AG10803 (cell line): ENCODE measurements around the gene DIAPH2.

Experiments
- DNase-seq: peaks from one replicate; pipeline ENCODE4 v3.0.0; 2010; ENCODE audit warnings: low read depth
- H3K4me3 ChIP-seq: 2 replicates; pipeline ENCODE4 v1.5.1; 2011; ENCODE audit warnings: mild to moderate bottlenecking, low read length, control low read depth
- TF ChIP-seq, protein P1 (sequence below): conservative IDR thresholded peaks from 2 replicates; pipeline ENCODE4 v1.5.1; 2011; ENCODE audit warnings: mild to moderate bottlenecking, low read length, control low read depth, inconsistent platforms

The DIAPH2 gene

DNA sequence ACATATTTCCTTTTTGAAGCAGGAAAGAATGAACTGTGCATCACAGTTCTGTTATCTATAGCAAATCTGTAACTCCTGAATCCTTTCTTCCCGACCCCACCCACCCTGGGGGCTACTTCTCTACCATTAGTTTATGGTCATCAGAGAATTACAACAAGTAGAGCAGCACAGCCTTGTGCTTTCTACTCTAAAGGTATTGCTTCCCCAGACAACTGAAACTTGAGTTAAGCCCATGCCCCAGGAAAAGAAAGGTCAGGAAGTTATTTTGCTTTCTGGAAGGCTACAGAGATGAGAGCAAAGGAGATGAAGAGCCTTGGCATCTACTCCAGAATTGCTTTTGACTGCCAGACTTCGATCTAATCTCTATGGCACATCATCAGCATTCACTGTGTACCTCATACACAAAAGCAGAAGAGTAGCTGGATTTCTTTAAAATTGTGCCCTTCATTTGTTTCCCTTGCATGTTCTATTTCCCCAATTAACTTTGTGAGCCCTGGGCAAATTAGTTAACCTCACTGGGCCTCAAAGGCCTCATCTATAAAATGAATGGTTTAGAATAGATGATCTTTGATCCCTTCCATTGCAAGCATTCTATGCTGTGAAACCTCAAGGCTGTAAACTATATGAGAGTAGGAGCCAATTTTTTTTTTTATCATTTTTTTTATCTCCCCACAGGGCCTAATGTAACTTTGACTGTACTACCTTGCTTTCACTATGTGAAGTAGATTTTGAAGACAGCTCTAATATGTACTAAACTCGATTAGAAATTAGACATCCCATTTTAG lies 794.7 kb downstream of the DIAPH2 start:
- no peak overlapping the region for H3K4me3 ChIP-seq
- TF ChIP-seq, protein P1, sequence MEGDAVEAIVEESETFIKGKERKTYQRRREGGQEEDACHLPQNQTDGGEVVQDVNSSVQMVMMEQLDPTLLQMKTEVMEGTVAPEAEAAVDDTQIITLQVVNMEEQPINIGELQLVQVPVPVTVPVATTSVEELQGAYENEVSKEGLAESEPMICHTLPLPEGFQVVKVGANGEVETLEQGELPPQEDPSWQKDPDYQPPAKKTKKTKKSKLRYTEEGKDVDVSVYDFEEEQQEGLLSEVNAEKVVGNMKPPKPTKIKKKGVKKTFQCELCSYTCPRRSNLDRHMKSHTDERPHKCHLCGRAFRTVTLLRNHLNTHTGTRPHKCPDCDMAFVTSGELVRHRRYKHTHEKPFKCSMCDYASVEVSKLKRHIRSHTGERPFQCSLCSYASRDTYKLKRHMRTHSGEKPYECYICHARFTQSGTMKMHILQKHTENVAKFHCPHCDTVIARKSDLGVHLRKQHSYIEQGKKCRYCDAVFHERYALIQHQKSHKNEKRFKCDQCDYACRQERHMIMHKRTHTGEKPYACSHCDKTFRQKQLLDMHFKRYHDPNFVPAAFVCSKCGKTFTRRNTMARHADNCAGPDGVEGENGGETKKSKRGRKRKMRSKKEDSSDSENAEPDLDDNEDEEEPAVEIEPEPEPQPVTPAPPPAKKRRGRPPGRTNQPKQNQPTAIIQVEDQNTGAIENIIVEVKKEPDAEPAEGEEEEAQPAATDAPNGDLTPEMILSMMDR = no peak
- no peak for DNase-seq

DNA sequence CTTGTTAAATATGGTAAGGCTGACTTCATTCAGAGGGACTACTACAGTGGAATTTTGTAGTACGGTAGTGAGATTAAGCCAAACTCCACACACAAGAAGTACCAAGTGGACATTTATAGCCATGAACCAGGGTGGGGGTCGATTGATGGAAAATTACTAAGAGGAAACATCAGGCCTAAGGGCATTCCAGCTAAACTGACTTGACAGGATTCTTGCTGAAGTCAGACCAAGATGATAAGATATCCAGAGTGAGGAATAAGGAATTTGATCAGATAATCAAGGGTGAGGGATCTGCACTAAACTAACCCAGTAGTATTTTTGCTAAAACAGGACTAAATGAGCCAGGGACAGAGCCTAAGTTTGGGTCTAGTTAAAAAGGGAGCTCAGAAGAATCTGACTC lies 796.6 kb downstream of the DIAPH2 start:
- DNase-seq = no peak
- TF ChIP-seq, protein P1 = no peak
- no peak overlapping the region for H3K4me3 ChIP-seq

DNA sequence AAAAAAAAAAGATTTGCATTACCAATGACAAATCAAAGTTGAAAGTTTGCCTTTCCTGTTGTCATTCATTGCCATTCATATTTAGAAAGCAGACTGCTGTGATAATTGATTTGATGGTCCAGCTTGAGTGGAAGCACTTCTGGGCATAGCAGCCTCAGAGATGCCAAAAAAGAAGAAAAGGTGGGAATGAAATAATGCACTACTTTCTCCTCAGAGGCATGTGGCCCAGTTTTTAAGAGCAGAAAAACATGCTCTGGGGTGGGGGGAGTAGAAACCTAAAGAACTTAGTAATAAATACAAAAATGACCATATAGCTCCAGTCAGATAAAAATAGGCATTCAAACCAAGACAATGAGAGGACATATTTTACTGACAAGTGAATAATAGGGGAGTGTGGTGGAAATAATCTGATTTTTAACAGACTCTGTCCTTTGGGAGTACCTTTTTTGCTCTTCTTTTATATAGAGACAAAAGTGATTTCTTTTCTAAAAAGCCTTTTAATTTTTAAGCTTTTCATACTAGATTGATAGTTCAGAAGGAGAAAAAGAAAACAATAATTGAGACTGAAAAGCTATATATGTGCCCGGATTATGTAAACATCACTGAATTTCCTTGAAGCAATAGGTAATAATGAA lies 798.1 kb downstream of the DIAPH2 start:
- no peak overlapping the region for H3K4me3 ChIP-seq
- DNase-seq = no peak
- TF ChIP-seq, protein P1 = no peak

DNA sequence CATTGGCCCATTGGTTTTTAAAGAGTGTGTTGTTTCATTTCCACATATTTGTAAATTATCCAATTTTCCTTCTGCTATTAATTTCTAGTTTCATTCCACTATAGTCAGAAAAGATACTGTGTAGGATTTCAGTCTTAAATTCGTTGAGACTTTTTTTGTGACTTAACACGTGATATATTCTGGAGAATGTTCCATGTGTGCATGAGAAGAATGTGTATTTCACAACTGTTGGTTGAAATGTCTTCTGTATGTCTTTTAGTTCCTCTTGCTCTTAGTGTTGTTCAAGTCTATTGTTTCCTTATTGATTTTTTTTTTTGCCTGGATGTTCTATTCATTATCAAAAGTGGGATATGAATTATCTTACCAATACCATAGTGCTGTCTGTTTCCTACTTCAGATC lies 806.0 kb downstream of the DIAPH2 start:
- peak; percentile 30 for DNase-seq
- TF ChIP-seq, protein P1 = no peak
- no peak overlapping the region for H3K4me3 ChIP-seq

DNA sequence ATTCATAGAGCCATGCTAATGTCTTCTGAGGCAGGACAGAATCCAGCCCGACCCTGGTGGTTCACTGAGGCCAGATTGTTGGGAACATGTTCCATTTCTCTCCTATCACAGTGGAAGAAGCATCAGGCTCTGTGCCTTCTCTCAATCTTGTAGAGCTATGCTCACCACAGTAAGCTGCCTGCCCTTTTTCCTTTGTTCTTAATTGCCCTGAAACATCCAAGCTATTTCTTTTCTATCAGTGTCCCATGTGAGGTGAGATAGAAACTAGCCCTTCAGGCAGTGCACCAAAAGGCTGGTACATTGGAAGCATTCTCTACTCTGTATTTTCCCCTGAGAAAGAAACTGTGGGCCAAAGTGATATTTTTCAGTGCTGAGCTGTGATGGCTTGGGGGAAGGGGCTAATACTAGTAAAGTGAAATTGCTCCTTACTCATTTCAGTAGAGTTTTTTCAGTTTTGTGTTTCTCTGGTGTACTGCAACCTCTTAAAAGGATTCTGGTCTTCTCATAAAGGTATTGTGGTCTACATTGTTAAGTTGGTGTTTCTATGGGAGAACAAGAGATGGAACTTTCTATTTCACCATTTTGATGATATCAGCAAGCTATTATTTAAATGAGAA lies 810.2 kb downstream of the DIAPH2 start:
- TF ChIP-seq, protein P1 = no peak
- H3K4me3 ChIP-seq = no peak overlapping the region
- no peak for DNase-seq

DNA sequence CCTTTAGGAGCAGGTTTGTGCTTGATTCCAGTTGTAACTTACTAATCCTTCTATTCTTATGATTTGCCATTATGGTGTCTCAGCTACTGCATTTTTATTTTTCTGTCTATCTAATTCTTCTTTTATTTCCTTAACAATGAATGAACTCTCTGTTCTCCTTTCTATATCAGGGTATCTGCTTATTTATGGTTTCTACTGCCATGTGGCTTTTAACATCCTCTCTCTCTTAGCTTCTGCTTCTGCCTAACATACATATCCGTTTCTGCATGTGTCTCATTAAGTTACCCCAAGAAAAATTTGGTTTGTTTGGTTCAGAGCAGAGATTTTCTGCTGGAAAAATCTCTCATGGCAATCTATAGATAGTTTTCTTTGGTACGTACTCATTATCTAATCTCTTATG lies 813.5 kb downstream of the DIAPH2 start:
- TF ChIP-seq, protein P1 = no peak
- H3K4me3 ChIP-seq = no peak overlapping the region
- no peak for DNase-seq

DNA sequence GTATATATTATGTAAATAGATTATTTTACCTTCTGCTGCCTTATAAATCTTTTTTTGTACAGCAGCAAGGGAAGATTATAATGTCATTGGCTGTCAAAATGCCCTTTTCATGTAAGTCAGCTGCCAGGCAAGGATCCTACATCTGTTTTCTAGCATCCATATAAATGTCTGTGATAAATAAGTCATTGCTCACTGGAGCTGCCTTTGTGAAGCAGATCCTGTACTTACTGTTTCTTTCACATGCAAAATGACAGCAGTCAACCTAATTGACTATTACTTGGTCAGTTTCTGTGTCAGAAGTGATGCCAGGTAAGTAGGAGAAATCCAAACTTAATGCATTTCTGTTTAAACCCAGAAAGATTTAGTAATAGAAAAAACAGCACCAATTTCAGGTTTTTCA lies 819.8 kb downstream of the DIAPH2 start:
- H3K4me3 ChIP-seq = no peak overlapping the region
- DNase-seq = no peak
- TF ChIP-seq, protein P1 = no peak
